ENCODE measurements around the gene DNMT3A. TPM values are rescaled to one million over a fixed set of nuclear protein-coding genes. Genes with fewer than 3 reads are reported as not detected.

DNMT3A gene
- total and polyA plus RNA-seq, 2 donors from 2014 or later = 6.5 to 31.4 TPM

DNA sequence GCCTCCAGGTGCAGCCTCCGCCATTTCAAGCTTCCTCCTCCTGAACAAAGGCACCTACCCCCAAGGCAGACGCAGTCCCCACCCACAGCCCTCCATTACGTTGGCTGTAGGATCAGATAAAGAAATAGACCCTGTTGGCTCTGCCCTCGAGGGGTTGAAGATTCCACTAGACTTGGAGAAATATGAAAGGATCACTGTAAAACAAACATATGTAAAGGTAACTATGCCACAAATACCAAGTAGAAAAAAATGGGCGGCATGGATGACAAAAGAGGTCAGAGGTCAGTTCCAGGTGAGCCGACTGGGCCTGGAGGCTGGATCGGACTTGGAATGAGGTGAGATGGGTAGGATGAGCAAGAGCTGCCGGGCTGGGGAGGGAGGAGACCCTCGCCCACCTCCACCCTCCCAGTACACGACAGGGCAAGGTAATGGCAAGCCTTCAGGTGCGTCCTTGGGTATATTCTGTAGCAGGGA lies 88.5 kb downstream of the DNMT3A start:
- peak overlapping the region in 1 of 3 donors; percentile 5 for H3K9ac ChIP-seq (ENCODE audit: low read length in 3 of 3)
- TF ChIP-seq, protein P1, sequence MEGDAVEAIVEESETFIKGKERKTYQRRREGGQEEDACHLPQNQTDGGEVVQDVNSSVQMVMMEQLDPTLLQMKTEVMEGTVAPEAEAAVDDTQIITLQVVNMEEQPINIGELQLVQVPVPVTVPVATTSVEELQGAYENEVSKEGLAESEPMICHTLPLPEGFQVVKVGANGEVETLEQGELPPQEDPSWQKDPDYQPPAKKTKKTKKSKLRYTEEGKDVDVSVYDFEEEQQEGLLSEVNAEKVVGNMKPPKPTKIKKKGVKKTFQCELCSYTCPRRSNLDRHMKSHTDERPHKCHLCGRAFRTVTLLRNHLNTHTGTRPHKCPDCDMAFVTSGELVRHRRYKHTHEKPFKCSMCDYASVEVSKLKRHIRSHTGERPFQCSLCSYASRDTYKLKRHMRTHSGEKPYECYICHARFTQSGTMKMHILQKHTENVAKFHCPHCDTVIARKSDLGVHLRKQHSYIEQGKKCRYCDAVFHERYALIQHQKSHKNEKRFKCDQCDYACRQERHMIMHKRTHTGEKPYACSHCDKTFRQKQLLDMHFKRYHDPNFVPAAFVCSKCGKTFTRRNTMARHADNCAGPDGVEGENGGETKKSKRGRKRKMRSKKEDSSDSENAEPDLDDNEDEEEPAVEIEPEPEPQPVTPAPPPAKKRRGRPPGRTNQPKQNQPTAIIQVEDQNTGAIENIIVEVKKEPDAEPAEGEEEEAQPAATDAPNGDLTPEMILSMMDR (IDR thresholded peaks at IDR 0.05; ENCODE audit: borderline replicate concordance, extremely low read depth, insufficient read depth) = no peak
- H3K27ac ChIP-seq (ENCODE audit: low read depth in 2 of 2, low read length in 2 of 2) = peak overlapping the region in 1 of 2 donors; percentile 28
- intact Hi-C loops (cut with DNase I) = no loop called here
- H3K4me3 ChIP-seq (ENCODE audit: low read length in 3 of 3) = no peak overlapping the region
- H3K4me1 ChIP-seq (ENCODE audit: control insufficient read depth in 2 of 3, insufficient read depth in 2 of 3, low read depth in 1 of 3, low read length in 3 of 3) = peaks cover 0 to 11% (median 0%) of the 10 kb centered on the region in 3 donors
- DNase-seq (peak in 1 of 5 donors; percentile 74), FAIRE-seq (no peak)
- H3K9me3 ChIP-seq (ENCODE audit: control insufficient read depth in 2 of 3, insufficient read depth in 1 of 3, low read length in 3 of 3) = no peaks in the 10 kb centered on the region
- peaks cover 3 to 9% (median 5%) of the 10 kb centered on the region in 3 donors for H3K36me3 ChIP-seq (ENCODE audit: control insufficient read depth in 2 of 3, insufficient read depth in 3 of 3, low read length in 3 of 3)
- no peaks in the 10 kb centered on the region for H3K27me3 ChIP-seq (ENCODE audit: control insufficient read depth, insufficient read depth, low read length)

DNA sequence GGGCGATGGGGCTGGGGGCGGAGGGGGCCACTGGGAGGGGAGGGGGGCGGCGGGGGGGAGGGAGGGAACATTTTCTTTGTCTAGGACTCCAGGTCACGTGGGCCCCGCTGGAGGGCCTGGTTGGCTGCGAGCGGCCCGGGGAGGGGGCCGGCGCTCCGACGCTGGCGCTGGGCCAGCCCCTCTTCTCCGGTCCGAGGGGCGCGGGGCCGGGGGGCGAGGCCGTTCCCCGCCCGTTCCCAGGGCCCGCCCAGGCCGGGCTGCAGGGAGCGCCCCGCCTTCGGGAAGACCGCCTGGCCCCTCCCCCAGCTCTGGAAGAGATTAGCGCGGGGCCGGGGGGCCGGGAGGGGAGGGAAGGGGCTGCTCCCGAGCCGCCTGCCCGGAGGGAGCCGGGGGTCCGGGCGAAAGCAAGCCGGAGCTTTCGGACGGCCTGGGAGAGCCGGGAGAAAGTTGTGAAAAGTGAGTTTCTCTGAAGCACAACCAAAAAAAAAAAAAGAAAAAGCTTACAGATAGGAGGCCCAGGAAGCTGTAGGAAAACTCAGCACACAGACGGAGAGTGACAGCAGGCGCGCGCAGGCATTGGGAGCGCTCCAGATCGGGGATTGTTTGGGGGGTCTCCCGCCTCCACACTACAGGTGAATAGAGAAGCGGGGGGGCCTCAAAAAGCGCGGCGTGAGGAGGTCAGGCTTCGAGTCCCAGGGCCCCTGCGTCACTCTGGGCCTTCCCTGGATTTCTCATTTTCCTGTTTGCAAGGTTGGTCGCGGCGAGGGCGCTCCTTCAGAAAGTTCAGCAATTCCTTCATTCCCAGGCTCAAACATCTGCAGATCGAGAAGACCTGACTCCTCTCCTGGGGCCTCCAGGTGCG lies 89.2 kb downstream of the DNMT3A start:
- H3K4me1 ChIP-seq (ENCODE audit: control insufficient read depth in 2 of 3, insufficient read depth in 2 of 3, low read depth in 1 of 3, low read length in 3 of 3) = peaks cover 0 to 11% (median 0%) of the 10 kb centered on the region in 3 donors
- TF ChIP-seq, protein P1 (IDR thresholded peaks at IDR 0.05; ENCODE audit: borderline replicate concordance, extremely low read depth, insufficient read depth) = no peak
- no peaks in the 10 kb centered on the region for H3K9me3 ChIP-seq (ENCODE audit: control insufficient read depth in 2 of 3, insufficient read depth in 1 of 3, low read length in 3 of 3)
- peak overlapping the region in 2 of 3 donors; percentile 16 to 41 for H3K4me3 ChIP-seq (ENCODE audit: low read length in 3 of 3)
- H3K9ac ChIP-seq (ENCODE audit: low read length in 3 of 3) = peak overlapping the region in 1 of 3 donors; percentile 5
- FAIRE-seq (no peak), DNase-seq (peak; percentile 91 to 98 (median 96))
- intact Hi-C loops (cut with DNase I) = no loop called here
- H3K27ac ChIP-seq (ENCODE audit: low read depth in 2 of 2, low read length in 2 of 2) = peak overlapping the region in 1 of 2 donors; percentile 28
- peaks cover 3 to 9% (median 5%) of the 10 kb centered on the region in 3 donors for H3K36me3 ChIP-seq (ENCODE audit: control insufficient read depth in 2 of 3, insufficient read depth in 3 of 3, low read length in 3 of 3)
- H3K27me3 ChIP-seq (ENCODE audit: control insufficient read depth, insufficient read depth, low read length) = no peaks in the 10 kb centered on the region

DNA sequence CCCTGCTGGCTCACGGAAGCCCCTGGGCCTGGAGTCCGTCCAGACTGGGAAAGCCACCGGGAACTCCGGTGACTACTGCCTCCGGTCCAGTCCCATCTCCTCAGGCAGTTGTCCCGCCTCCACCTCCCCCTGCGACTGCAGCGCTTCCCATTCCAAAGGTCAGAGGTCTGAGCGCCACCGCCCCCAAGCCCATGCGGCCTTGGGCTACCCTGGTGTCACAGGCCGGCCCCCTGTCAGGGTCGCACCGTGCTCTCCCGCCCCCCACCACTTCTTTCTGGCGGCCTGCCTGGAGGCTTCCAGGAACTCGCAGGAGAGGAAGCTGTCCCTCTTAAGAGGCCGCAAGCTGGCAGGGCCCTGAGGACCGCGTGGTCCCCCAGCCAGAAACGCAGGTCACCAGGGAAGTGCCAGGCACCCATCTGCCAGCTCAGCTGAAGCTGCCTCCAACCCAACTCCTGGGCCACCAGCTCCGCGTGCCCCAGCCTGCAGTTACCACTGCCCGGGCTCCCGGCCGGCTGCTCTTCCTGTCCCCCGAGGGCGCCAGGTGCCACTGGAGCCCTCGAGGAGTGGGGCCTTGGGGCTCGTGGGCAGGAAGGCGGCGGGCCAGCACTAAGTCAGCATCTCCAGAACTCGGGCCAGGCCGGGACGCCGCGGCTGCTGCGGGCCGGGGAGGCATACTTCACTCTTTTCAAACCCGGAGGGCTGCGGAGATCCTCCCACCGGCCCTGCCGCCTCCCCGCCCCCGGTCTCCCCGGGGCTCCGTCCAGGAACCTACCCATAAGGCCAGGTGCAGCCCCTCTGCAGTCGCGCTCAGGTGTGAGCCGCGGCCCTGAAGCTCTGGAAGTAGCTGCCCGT lies 90.1 kb downstream of the DNMT3A start:
- peak in 4 of 5 donors; percentile 64 to 86 (median 72) for DNase-seq
- intact Hi-C loops (cut with DNase I) = no loop called here
- Histone ChIP-seq H3K27ac (ENCODE audit: low read depth in 2 of 2, low read length in 2 of 2) (peak overlapping the region in 1 of 2 donors; percentile 10), H3K9ac (ENCODE audit: low read length in 3 of 3) (no peak overlapping the region), H3K9me3 (ENCODE audit: control insufficient read depth in 2 of 3, insufficient read depth in 1 of 3, low read length in 3 of 3) (no peaks in the 10 kb centered on the region), H3K4me3 (ENCODE audit: low read length in 3 of 3) (peak overlapping the region in 2 of 3 donors; percentile 51 to 59), H3K4me1 (ENCODE audit: control insufficient read depth in 2 of 3, insufficient read depth in 2 of 3, low read depth in 1 of 3, low read length in 3 of 3) (peaks cover 0 to 5% (median 0%) of the 10 kb centered on the region in 3 donors), H3K27me3 (ENCODE audit: control insufficient read depth, insufficient read depth, low read length) (no peaks in the 10 kb centered on the region), H3K36me3 (ENCODE audit: control insufficient read depth in 2 of 3, insufficient read depth in 3 of 3, low read length in 3 of 3) (peaks cover 3 to 14% (median 11%) of the 10 kb centered on the region in 3 donors)
- TF ChIP-seq, protein P1 (IDR thresholded peaks at IDR 0.05; ENCODE audit: borderline replicate concordance, extremely low read depth, insufficient read depth) = no peak
- FAIRE-seq = no peak
